H1 (cell line): ENCODE measurements around the gene IRGC. TPM values are rescaled to one million over a fixed set of nuclear protein-coding genes. Genes with fewer than 3 reads are reported as not detected.

Experiments used
- ATF2 ChIP-seq: IDR thresholded peaks from 2 replicates; pipeline ENCODE4 v1.6.1; 2012; ENCODE audit warnings: low read length, inconsistent platforms
- CTBP2 ChIP-seq: IDR thresholded peaks from 2 replicates; pipeline ENCODE4 v1.7.0; 2011; ENCODE audit warnings: borderline replicate concordance, mild to moderate bottlenecking, moderate library complexity, mixed read lengths, low read length; ENCODE audit not compliant: insufficient read depth, insufficient read length
- NRF1 ChIP-seq: IDR thresholded peaks from 2 replicates; pipeline ENCODE4 v1.6.1; 2011; ENCODE audit warnings: mild to moderate bottlenecking, low read depth, low read length, improper control_type of control experiment
- TEAD4 ChIP-seq: IDR thresholded peaks from 2 replicates; pipeline ENCODE4 v1.6.1; 2012; ENCODE audit warnings: low read depth, low read length, inconsistent platforms, mixed read lengths
- polyA plus RNA-seq, 7 experiments: library from polyadenylated mRNA; depleted of rRNA in 3 of 7; stranded (reverse) in 5 of 7; unstranded in 2 of 7; fragments of >200 nt in 5 of 7; fragments of 200-250 nt in 2 of 7; gene quantifications; 1 replicate in 5 of 7; 2 replicates in 1 of 7; 4 replicates in 1 of 7; pipeline versions ENCODE4 v1.2.1 to v1.2.3, GENCODE V29; 2011 to 2013; ENCODE audit warnings: missing spikeins in 2 of 7, mixed read lengths in 2 of 7
- total RNA-seq: library from RNA; stranded (reverse); fragmentation: NEBNext Ultra II Directional; extraction: Animal tissue kit (Norgen Biotek cat#: 25700); gene quantifications from 2 replicates; pipeline ENCODE4 v1.2.1, GENCODE V29; 2021

Gene IRGC
- total and polyA plus RNA-seq, 2 of the 8 experiments (the other 6 are each of a cell fraction or from before 2014, with no cell fraction given): not detected

GRCh38 chr19:43743059-43743458 lies 27.2 kb downstream of the IRGC start (continued):
- TF ChIP-seq ATF2: no peak
- no peak for TF ChIP-seq TEAD4
- TF ChIP-seq CTBP2: no peak
- TF ChIP-seq NRF1: no peak
